Transverse colon (tissue), 4 donors: Measurements from ENCODE around the gene TRIM43B.

Experiments
- CTCF ChIP-seq, 5 experiments: fragments of 200-600 bp in 3 of 5; fragments of 450-650 bp in 2 of 5; sonication (generic) in 3 of 5; IDR thresholded peaks; 1 replicate in 2 of 5; 2 replicates in 3 of 5; pipeline ENCODE4 v1.5.1; 2016 to 2017; ENCODE audit warnings: antibody characterized with exemption in 5 of 5, inconsistent platforms in 3 of 5, mild to moderate bottlenecking in 2 of 5, moderate library complexity in 1 of 5
- EP300 ChIP-seq: sonication (generic); formaldehyde crosslinking; IDR thresholded peaks from one replicate; pipeline ENCODE4 v1.6.1; 2017; ENCODE audit warnings: antibody characterized with exemption, low read depth
- POLR2A ChIP-seq: fragments of 450-650 bp; IDR thresholded peaks from one replicate; pipeline ENCODE4 v1.6.1; 2016; ENCODE audit warnings: antibody characterized with exemption, mild to moderate bottlenecking, moderate library complexity
- POLR2AphosphoS5 ChIP-seq, 3 donors: sonication (generic); formaldehyde crosslinking; IDR thresholded peaks; one replicate each; pipeline ENCODE4 v1.6.1; 2016; ENCODE audit warnings: antibody characterized with exemption in 3 of 3

DNA sequence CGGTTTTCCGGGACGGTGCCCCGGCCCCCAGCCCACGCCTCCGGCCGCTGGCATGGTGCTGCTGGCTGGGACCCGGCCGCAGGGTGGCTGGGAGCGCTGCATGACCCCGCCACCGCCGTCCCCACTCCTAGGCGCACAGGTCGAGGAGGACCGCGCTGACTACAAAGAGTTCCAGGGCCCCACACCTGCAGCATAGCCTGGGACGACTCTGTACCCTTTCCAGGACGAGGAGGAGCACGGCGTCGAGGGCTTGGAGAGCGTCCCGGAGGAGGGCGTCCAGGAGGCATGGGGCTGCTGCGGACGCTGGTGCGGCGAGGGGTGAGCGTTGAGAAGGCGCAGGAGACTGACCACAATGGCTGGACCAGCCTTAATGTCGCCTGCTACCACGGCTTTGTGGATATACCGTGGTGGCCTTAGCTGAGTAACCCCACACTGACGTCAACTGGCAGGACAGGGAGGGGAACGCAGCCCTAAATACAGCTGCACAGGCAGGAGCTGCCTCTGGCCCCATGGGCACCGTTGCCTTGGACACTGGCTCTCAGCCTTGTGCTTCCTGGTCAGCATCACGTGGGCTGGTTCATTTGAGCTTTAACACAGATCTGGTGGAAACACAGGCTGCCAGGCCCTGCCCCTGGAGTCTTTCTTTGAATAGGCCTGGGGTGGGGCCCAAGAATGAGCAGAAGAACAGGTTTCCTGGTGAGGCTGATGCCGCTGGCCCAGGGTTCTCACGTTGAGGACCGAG is 40.9 kb upstream of the TRIM43B start:
- no peak for TF ChIP-seq CTCF (IDR thresholded peaks at IDR 0.05)
- TF ChIP-seq POLR2AphosphoS5 (IDR thresholded peaks at IDR 0.05): peak in 1 of 3 donors; percentile 16
- TF ChIP-seq EP300: no peak
- no peak for TF ChIP-seq POLR2A
